Activated CD4-positive, alpha-beta T cell treated with anti-CD3 and anti-CD28 coated beads, Interleukin-2, amount 50 U/mL, for 4 hours (primary cell): ENCODE measurements around the gene EEA1.

ENCODE experiments used
- DNase-seq, 2 experiments: peaks; one replicate each; pipeline ENCODE4 v3.0.0-alpha.2; 2020

The EEA1 gene

DNA sequence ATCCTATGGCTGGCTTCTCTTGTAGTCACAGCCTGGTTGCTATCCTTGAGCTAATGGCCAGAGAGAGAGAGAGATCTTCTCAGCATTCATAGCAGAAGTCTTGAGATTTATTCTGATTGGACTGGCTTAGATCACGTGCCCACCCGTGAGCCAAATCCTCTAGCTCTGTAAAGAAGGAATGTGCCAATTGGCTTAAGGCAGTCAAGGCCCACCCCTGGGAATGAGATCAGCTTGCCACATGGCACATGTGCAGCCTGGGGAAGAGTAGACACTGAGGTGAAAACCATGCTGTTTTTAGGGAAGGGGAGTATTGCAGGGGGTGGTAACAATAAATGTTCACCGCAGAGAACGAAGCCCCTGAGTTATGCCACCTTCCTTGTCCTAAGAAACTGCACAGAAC is 190.0 kb downstream of the EEA1 start:
- no peak for DNase-seq

DNA sequence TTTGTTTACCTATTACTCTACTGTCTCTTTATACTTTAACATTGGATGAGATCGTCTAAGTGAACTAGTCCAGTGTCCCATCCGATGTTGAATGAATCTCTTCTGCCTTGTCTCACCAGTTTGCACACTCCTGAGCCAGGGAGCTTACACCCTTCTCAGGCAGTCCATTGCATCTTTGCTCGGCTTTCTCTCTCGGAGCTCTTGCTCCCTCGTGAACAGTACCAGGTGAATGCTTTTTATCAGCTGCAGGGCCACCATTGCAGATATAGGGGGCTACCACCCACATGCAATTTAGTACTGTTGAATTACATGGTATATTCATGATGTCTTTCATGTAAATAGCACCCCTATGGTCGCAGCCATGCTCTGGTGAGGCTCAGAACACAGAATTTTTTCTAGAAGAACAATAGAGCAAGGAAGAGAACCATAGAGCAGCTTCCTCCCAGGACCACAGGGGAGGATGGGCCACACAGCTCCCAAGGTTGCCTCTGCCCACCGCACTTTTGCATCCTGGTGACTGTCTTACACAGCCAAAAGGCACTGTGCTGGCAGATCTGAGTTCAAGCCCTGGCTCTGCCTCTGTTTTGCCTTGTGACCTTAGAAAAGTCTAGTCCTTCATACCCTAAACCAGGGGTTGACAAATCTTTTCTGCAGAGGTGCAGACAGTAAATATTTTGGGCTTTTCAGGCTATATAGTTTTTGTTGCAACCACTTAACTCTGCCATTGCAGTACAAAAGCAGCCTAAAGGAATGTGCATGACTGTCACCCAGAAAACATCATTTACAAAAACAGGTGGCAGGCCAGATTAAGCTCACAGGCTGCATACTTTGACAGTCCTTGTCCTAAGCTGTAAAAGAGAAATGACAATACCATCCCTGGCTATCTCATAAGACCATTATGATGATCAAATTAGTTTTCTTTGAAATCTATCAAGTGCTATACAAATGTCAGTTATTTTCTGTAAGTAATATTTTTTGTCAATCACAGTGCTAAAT is 190.9 kb downstream of the EEA1 start:
- no peak for DNase-seq

DNA sequence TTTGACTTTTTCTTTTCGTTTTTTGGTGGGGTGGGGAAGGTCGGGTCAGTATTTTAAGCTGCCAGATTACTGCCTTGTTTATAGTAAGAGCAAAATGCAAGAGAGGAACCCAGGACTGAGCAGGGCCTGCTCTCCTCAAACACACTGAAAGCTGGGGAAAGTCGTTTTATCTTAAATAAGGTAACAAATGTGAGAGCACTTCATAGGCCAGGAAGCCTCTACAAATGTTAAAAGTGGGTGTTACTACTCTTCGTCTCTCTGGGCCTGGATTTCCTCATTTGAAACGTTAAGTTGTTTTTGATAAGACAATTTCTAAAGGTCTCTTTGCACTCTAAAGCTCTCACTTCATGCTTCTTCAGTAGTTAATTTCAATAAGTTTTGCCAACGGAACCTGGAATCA is 192.5 kb downstream of the EEA1 start:
- DNase-seq: no peak

DNA sequence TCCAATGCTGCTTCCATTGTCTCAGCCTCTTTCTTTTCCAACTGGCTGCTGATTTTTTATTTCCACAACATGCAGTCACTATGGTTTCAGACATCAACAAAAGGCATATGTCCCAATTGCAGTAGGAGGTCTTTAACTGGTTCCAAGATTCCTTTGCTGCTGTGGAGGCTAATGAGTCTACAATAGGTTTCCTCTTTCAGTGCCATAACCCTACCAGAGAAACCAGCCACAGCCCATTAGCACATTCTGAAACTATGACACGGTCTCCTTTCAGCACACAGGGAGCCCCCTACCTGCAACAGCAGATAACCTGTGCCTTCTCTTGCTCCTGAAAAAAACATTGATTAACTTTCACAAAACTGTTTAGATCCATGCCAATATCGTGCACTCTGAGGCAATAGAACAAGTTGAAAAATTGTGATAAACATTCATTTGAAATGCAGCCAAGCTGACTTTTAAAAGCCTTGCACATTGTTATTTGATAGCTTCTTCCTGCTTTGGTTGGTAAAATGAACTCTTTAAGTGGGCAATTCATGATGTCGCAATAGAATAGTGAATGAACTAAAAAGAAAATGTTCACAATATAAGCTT is 193.9 kb downstream of the EEA1 start:
- no peak for DNase-seq

DNA sequence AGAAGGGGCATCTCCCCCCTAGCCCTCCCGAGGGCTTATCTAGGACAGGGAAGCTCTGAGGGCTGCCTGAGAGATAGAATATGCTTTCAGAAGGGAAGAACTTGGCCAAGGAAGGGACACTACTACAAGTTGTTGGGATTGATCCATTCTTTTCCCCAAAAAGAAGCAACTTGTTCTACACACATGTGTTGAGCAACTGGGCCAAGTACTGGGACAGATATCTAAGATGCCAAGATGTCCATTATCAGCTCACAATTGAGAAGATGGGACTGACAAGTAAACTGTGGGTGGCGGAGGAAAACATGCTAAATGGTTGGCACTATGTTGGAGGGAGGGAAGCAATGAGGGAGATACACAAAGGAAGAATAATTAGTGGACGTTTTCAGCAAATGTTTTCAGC is 195.4 kb downstream of the EEA1 start:
- no peak for DNase-seq

DNA sequence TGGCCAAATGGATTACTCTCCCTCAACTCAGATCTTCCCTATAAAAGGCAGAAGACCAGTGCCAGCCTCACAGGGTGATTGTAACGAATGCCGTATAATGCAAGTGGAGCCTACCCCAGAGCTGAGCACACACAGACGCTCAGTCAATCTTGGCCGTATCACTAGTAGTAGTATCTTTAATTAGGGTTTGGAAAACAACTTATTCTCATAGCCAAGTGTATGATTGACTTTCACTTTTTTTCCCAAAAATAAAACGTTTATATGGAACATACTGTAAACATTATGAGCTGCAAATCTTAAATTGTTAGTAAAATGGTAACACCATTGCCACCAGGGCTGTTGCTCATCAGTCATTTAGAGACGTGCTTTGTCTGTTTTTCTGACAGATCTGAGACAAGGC is 195.9 kb downstream of the EEA1 start:
- no peak for DNase-seq

DNA sequence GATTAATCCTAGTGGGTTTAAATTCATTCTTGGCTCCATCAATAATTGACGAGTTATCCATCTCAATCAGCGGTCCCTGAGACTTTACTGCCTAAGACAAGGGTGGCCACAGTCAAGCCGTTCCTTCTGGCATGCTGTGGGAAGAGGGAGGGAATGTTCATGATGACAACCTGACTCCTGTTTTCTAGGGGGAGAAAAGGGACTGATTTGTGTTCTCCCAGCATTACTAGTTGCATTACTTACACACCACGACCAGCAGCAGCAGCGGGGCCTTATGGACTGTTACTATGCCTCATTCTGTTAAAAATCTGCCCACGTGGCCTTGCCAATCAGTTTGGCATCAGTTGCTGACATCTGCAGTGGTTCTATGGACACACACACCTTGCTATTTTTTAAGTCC is 196.4 kb downstream of the EEA1 start:
- DNase-seq: no peak

DNA sequence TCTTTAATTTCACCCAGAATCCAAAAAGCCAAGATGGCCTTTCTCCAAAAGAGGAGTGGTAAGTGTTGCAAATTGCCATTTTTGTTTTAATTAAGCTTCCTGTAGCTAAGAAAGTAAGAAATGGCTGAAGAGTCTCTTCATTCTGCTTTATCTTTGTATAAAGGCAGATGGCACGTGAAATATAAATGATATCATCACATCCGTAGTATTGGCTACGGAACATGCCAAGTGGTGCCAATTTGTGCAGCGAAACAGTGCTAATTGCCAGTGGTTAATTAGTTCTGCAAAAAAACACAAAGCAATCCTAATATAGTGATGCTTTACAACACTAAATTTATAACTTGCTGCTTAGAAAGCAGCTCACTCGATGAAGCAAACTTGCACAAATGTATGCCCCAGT is 196.9 kb downstream of the EEA1 start:
- DNase-seq: no peak

DNA sequence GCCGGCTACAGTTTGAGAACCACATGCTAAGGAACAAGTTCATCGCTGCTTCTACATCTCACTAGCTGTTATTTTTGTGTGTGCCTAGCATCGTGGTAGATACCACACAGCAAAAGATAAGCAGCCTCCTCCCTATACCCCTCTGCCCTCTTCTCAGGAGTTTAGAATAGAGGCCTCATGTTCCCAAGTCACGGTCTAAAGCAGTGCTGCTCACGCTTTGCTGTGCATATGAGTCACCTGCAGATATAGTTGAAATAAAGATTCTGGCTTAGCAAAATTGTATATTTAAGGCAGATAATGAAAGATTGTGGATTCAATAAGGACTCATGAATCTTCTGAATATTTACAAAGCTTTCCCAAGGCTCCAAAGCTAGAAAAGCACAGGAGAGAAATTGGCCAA is 198.3 kb downstream of the EEA1 start:
- no peak for DNase-seq

DNA sequence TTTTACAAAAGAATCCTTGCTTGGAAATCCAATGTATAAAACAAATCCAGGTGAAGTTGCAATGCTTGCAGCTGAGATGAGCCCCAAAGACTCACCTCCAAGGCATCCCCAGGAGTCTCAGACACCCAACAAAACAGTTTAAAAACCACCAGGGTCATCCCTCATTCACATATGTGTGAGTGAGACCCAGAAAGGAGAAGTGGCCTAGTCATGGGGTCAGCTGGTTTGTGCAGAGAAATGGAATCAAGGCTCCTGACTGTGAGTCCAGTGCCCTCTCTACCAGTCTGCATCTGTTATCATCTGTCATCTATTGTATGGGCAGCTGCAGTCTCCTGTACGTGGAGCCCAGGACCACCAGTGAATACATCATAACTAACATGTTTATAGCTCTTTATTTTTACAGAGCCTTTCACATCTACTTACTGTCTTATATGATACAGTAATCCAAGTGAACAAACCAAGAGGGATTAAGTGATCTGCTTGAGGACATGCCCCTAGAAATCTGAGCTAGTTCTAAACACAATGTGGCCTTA is 199.3 kb downstream of the EEA1 start:
- DNase-seq: no peak

DNA sequence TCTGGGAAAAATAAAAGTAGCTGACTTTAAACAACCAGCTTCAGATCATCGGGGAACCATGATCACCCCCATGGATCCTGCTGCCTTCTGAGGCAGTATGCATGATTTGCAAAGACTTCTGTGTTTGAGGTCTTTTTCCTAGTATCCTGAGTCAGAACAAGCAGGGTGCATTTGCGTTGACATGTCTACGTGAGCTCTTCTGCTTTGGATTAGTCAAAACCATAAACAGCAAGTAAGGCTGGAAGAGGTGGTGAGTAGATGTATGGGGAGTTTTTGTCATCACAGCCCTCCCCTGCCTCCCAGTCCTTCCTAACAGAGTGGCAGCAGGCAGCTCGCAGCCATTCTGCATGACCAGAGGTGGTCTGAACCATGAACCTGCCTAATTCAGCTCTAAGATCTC is 202.2 kb downstream of the EEA1 start:
- DNase-seq: no peak

DNA sequence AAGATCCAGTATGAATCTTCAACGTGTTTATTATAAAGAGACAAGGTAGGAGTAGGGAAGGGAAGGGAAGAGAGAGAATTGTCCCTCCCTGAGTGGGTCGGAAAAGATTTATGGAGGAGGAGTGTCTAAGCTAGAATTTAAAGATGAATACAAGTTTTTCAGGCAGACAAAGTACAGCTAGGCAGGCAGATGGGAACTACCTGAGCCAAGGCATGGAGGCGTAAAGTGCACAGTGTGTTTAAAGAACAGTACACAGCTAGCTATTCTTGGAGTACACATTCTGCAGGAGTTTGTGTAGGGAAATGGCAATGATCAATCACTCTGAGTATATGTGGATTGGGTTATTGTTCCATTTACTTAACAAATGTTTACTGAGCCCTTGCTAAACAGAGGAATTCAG is 206.2 kb downstream of the EEA1 start:
- no peak for DNase-seq

DNA sequence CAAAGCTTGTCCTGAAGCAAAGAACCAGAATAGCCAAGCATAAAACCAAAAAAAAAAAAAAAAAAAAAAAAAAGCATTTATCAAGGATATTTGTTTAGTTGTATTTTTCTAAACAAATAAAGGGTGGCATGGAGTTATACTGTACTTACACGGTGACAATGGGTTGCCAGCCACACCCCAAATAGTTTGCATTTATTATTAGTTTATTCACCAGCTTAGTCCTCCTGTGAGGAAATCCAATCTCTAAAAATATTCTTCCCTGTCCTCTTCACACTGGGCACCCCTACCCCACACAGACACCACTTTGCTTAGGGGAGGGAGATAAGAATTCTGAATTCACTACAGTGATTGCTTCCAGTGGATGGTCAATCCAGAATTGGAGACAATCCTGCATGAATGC is 207.4 kb downstream of the EEA1 start:
- no peak for DNase-seq

DNA sequence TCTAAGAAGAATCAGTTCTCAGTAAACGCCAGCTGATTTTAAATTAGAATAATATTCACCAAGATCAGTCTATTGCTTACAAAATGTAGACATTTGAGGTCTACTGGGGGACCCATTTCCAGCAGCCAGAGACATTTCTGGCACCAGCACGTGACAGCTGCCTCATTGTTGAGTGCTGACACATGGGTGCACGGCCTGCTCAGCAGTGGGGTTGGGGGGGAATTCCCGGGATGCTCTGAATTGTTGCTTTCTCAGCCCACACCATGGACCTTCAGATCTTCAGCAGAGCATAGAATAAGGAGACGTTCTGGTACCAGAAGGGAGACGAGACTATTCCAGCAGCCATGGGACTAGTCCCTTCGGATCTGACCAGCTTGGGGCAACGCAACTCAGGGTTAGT is 208.0 kb downstream of the EEA1 start:
- DNase-seq: no peak
